ENCODE results near the gene HOXA9. TPM values are rescaled to one million over a fixed set of nuclear protein-coding genes. Genes with fewer than 3 reads are reported as not detected.
A peak's percentile ranks its signal among the peaks of the same experiment; 100 is the strongest.

The HOXA9 gene
- total and polyA plus RNA-seq, 4 donors = 0.02 to 0.70 TPM; not detected in 2

DNA sequence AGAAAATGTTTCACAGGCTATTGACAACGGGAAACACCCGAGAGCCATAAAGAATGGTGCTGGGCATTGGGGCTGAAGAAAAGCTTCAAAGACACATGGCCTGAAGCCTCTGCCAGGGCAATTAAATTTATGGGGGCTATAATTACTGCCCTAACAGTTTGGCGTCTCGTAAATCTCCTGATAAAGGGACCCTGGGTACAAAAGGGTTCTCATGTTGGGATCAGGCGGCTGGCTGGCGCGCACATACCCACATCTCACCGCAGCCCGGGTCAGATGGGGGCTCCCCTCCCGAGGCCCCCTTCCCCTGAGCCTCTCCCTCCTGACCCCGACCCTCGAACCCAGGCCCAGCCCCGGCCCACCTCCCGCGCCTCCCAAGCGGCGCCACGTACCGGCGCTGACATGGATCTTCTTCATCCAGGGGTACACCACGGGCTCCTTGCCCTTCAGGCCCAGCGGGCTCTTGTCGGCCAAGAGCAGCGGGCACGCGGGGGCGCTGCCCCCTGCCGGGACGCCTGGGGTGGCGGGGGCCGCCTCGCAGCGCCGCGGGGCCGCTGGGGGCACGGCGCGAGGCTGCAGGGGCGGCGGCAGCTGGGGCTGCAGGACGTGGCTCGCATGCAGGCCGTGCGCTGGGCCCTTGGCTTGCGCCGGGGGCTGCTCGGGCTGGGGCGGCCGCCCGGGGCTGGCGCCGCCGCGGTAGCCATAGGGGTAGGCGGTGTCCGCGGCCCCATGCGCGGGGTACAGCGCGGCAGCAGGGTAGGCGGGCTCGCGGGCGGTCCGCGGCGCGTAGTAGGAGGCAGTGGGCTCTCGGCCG, 35.4 kb downstream of the HOXA9 start:
- no peaks in the 10 kb centered on the region for H3K36me3 ChIP-seq (ENCODE audit: control insufficient read depth in 4 of 4, insufficient read depth in 3 of 4, low read depth in 1 of 4, low read length in 3 of 4)
- peaks cover 0 to 26% (median 8%) of the 10 kb centered on the region in 4 donors for H3K27me3 ChIP-seq (ENCODE audit: control insufficient read depth in 4 of 4, insufficient read depth in 4 of 4, low read length in 3 of 4)
- TF ChIP-seq SP1 (IDR thresholded peaks at IDR 0.05) = no peak
- no peak for TF ChIP-seq RAD21 (IDR thresholded peaks at IDR 0.05)
- TF ChIP-seq GABPA (IDR thresholded peaks at IDR 0.05 in 1 of 2, conservative IDR thresholded peaks at IDR 0.05 in 1 of 2) = no peak
- TF ChIP-seq, protein P1, sequence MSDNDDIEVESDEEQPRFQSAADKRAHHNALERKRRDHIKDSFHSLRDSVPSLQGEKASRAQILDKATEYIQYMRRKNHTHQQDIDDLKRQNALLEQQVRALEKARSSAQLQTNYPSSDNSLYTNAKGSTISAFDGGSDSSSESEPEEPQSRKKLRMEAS (IDR thresholded peaks at IDR 0.05) = no peak
- no peak for TF ChIP-seq EGR1 (IDR thresholded peaks at IDR 0.05; ENCODE audit: low read depth in 2 of 2)
- TF ChIP-seq RXRA (IDR thresholded peaks at IDR 0.05) = no peak
- no peak for TF ChIP-seq NR2F2 (IDR thresholded peaks at IDR 0.05)
- no peak for TF ChIP-seq CTCF (IDR thresholded peaks at IDR 0.05; ENCODE audit: low read depth, low read length, missing input control)
- TF ChIP-seq, protein P2, sequence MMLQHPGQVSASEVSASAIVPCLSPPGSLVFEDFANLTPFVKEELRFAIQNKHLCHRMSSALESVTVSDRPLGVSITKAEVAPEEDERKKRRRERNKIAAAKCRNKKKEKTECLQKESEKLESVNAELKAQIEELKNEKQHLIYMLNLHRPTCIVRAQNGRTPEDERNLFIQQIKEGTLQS (IDR thresholded peaks at IDR 0.05) = no peak
- no peak for TF ChIP-seq YY1 (IDR thresholded peaks at IDR 0.05)
- TF ChIP-seq FOXA1 (IDR thresholded peaks at IDR 0.05) = no peak
- TF ChIP-seq FOXA2 (IDR thresholded peaks at IDR 0.05) = no peak
- TF ChIP-seq ZBTB33 (IDR thresholded peaks at IDR 0.05) = no peak
- TF ChIP-seq HNF4G (IDR thresholded peaks at IDR 0.05) = no peak
- TF ChIP-seq JUND (IDR thresholded peaks at IDR 0.05) = no peak
- H3K4me1 ChIP-seq (ENCODE audit: control insufficient read depth in 4 of 4, insufficient read depth in 4 of 4, low read length in 3 of 4) = peaks cover 0 to 9% (median 1%) of the 10 kb centered on the region in 4 donors
- peak overlapping the region in 1 of 3 donors; percentile 57 for H3K4me3 ChIP-seq (ENCODE audit: low read depth in 1 of 3, low read length in 3 of 3)
- H3K27ac ChIP-seq (ENCODE audit: low read depth in 1 of 2, low read length in 2 of 2) = peak overlapping the region; percentile 63 to 70
- 13% methylated on average over 72 of the region's 72 CpGs for WGBS
- H3K9me3 ChIP-seq (ENCODE audit: control insufficient read depth in 4 of 4, low read length in 3 of 4) = peaks cover 0 to 2% (median 0%) of the 10 kb centered on the region in 4 donors
- no peak for DNase-seq (ENCODE audit: low spot score)
- H3K9ac ChIP-seq (ENCODE audit: low read depth in 1 of 2, low read length in 2 of 2) = no peak overlapping the region

DNA sequence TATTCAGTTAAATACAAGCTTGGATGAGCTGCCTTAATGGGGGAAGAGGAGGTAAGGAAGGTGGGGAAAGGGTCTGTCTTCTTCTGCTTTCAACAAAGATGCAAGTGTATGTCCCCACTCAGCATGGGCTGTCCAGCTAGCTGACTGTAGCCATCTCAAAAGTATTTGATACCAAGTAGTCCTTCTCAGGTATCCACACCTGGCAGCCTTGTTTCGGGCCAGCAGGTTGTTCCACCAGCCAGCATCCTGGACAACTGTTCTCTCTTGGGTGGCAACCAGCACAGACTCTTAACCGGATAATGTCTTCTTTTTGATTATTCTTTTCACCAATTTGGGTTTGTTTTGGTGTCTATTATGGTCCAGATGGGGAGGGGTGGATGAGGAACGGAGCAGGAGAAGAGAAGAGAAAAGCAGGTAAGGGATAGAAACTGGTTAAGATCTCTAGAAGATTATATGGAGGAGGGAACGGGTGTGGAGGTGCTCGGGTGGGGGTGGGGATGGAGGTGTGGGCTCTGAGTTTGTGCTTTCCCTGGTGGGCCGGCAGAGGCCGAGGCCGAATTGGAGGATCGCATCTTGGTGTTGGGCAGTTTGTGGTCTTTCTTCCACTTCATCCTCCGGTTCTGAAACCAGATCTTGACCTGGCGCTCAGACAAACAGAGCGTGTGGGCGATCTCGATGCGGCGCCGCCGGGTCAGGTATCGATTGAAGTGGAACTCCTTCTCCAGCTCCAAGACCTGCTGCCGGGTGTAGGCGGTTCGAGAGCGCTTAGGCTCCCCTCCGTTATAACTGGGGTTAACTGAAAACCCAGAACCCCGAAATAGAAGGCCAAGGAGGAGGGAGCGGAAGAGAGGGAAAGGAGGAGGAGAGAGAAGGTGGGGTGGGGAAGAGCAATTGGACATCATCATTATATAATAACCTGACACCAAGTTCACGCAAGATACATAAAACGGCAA, 36.3 kb downstream of the HOXA9 start:
- peak overlapping the region in 1 of 3 donors; percentile 57 for H3K4me3 ChIP-seq (ENCODE audit: low read depth in 1 of 3, low read length in 3 of 3)
- H3K9ac ChIP-seq (ENCODE audit: low read depth in 1 of 2, low read length in 2 of 2) = no peak overlapping the region
- DNase-seq (ENCODE audit: low spot score) = no peak
- peaks cover 0 to 28% (median 13%) of the 10 kb centered on the region in 4 donors for H3K27me3 ChIP-seq (ENCODE audit: control insufficient read depth in 4 of 4, insufficient read depth in 4 of 4, low read length in 3 of 4)
- no peaks in the 10 kb centered on the region for H3K36me3 ChIP-seq (ENCODE audit: control insufficient read depth in 4 of 4, insufficient read depth in 3 of 4, low read depth in 1 of 4, low read length in 3 of 4)
- H3K4me1 ChIP-seq (ENCODE audit: control insufficient read depth in 4 of 4, insufficient read depth in 4 of 4, low read length in 3 of 4) = peaks cover 0 to 9% (median 1%) of the 10 kb centered on the region in 4 donors
- peak overlapping the region in 1 of 2 donors; percentile 43 for H3K27ac ChIP-seq (ENCODE audit: low read depth in 1 of 2, low read length in 2 of 2)
- H3K9me3 ChIP-seq (ENCODE audit: control insufficient read depth in 4 of 4, low read length in 3 of 4) = peaks cover 0 to 3% (median under 1%) of the 10 kb centered on the region in 4 donors
- 34% methylated on average over 28 of the region's 28 CpGs for WGBS
- TF ChIP-seq JUND (IDR thresholded peaks at IDR 0.05) = no peak
- TF ChIP-seq CTCF (IDR thresholded peaks at IDR 0.05; ENCODE audit: low read depth, low read length, missing input control) = no peak
- TF ChIP-seq RAD21 (IDR thresholded peaks at IDR 0.05) = no peak
- TF ChIP-seq FOXA1 (IDR thresholded peaks at IDR 0.05) = no peak
- TF ChIP-seq HNF4A (conservative IDR thresholded peaks at IDR 0.05) = no peak
- no peak for TF ChIP-seq GABPA (IDR thresholded peaks at IDR 0.05 in 1 of 2, conservative IDR thresholded peaks at IDR 0.05 in 1 of 2)
- no peak for TF ChIP-seq HNF4G (IDR thresholded peaks at IDR 0.05)
- TF ChIP-seq, protein P3, sequence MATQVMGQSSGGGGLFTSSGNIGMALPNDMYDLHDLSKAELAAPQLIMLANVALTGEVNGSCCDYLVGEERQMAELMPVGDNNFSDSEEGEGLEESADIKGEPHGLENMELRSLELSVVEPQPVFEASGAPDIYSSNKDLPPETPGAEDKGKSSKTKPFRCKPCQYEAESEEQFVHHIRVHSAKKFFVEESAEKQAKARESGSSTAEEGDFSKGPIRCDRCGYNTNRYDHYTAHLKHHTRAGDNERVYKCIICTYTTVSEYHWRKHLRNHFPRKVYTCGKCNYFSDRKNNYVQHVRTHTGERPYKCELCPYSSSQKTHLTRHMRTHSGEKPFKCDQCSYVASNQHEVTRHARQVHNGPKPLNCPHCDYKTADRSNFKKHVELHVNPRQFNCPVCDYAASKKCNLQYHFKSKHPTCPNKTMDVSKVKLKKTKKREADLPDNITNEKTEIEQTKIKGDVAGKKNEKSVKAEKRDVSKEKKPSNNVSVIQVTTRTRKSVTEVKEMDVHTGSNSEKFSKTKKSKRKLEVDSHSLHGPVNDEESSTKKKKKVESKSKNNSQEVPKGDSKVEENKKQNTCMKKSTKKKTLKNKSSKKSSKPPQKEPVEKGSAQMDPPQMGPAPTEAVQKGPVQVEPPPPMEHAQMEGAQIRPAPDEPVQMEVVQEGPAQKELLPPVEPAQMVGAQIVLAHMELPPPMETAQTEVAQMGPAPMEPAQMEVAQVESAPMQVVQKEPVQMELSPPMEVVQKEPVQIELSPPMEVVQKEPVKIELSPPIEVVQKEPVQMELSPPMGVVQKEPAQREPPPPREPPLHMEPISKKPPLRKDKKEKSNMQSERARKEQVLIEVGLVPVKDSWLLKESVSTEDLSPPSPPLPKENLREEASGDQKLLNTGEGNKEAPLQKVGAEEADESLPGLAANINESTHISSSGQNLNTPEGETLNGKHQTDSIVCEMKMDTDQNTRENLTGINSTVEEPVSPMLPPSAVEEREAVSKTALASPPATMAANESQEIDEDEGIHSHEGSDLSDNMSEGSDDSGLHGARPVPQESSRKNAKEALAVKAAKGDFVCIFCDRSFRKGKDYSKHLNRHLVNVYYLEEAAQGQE (IDR thresholded peaks at IDR 0.05) = no peak
- no peak for TF ChIP-seq TAF1 (conservative IDR thresholded peaks at IDR 0.05)
- no peak for TF ChIP-seq SP1 (IDR thresholded peaks at IDR 0.05)
- TF ChIP-seq, protein P2 (IDR thresholded peaks at IDR 0.05) = no peak
